HepG2 (cell line): ENCODE measurements around the gene NECAB2. TPM values are rescaled to one million over a fixed set of nuclear protein-coding genes. Genes with fewer than 3 reads are reported as not detected.

Source experiments
- ATAC-seq: fragments of 200-7000 bp; cut with Tn5 transposase; 3 replicates; pipeline ENCODE4 v1.9.1; 2020; ENCODE audit warnings: mild to moderate bottlenecking, moderate library complexity
- BruUV-seq: library from RNA; stranded (reverse); fragments of 400-500 nt; replicated peaks from 2 replicates; lab custom pipeline; 2021; lab: Mats Ljungman, UMichigan
- CTCF ChIA-PET: fragments of 300-600 bp; formaldehyde crosslinking; extraction: SDS; loops from one replicate; lab custom pipeline; 2021; ENCODE audit warnings: low total read pairs, inconsistent platforms, low intra/inter-chr PET ratio; lab: Yijun Ruan, JAX
- POLR2A ChIA-PET: fragments of 350-600 bp; sonication (Branson Sonifier 250); formaldehyde crosslinking; loops from one replicate; lab custom pipeline; 2020; ENCODE audit warnings: antibody characterized with exemption, inconsistent platforms; lab: Yijun Ruan, JAX
- DNase-seq: peaks from one replicate; pipeline ENCODE4 v3.0.0-alpha.2; 2015; ENCODE audit warnings: low spot score
- FAIRE-seq: peaks from 3 replicates; lab custom pipeline; 2011; peaks lifted over from hg19 to GRCh38; lab: Jason Lieb, UNC
- H2AFZ ChIP-seq: one replicate; pipeline ENCODE4 v1.6.1; 2011; ENCODE audit warnings: low read length, inconsistent platforms
- H3K27ac ChIP-seq: fragments of 300-600 bp; 3 replicates; pipeline ENCODE4 v1.8.0; 2011; ENCODE audit warnings: mixed run types, mild to moderate bottlenecking, mixed read lengths, low read length, inconsistent platforms; ENCODE audit not compliant: insufficient read depth; ENCODE audit errors: extremely low read length
- H3K27me3 ChIP-seq, 2 experiments: fragments of 200-600 bp in 1 of 2; 2 replicates in 1 of 2; 3 replicates in 1 of 2; pipeline versions ENCODE4 v1.6.0 to v1.8.0; 2011; ENCODE audit warnings: low read length in 2 of 2, mild to moderate bottlenecking in 2 of 2, moderate library complexity in 2 of 2, inconsistent platforms in 1 of 2; ENCODE audit not compliant: insufficient read depth in 2 of 2, control insufficient read depth in 1 of 2
- H3K36me3 ChIP-seq, 2 experiments: fragments of 200-600 bp in 1 of 2; replicated peaks in 1 of 2; 2 replicates in 1 of 2; 3 replicates in 1 of 2; pipeline versions ENCODE4 v1.5.1 to v1.8.0; 2011; ENCODE audit warnings: low read length in 2 of 2, inconsistent platforms in 1 of 2; ENCODE audit not compliant: insufficient read depth in 2 of 2, control insufficient read depth in 1 of 2
- H3K4me1 ChIP-seq: 2 replicates; pipeline ENCODE4 v1.5.1; 2012; ENCODE audit warnings: low read length, inconsistent platforms; ENCODE audit not compliant: insufficient read depth
- H3K4me2 ChIP-seq: 2 replicates; pipeline ENCODE4 v1.6.0; 2011; ENCODE audit warnings: low read depth, low read length, inconsistent platforms
- H3K4me3 ChIP-seq, 3 experiments: fragments of 200-600 bp in 1 of 3; sonication (generic), shearing (Covaris generic) in 1 of 3; replicated peaks in 1 of 3; 2 replicates each; pipeline ENCODE4 v1.5.1; 2011 to 2016; ENCODE audit warnings: low read length in 3 of 3, inconsistent platforms in 2 of 3, low read depth in 2 of 3, mild to moderate bottlenecking in 2 of 3, control low read depth in 1 of 3, mixed read lengths in 1 of 3; ENCODE audit not compliant: insufficient read depth in 1 of 3
- H3K79me2 ChIP-seq: one replicate; pipeline ENCODE4 v1.6.1; 2011; ENCODE audit warnings: low read length, inconsistent platforms; ENCODE audit not compliant: insufficient read depth
- H3K9ac ChIP-seq: 2 replicates; pipeline ENCODE4 v1.6.0; 2011; ENCODE audit warnings: mild to moderate bottlenecking, low read depth, low read length, inconsistent platforms; ENCODE audit not compliant: insufficient read depth
- H3K9me3 ChIP-seq: 2 replicates; pipeline ENCODE4 v1.5.1; 2012; ENCODE audit warnings: mild to moderate bottlenecking, low read length
- H4K20me1 ChIP-seq: 2 replicates; pipeline ENCODE4 v1.6.0; 2011; ENCODE audit warnings: inconsistent platforms, mild to moderate bottlenecking, low read length, moderate library complexity; ENCODE audit not compliant: insufficient read depth
- AGO2 ChIP-seq: fragments of 200-400 bp; formaldehyde crosslinking; optimal IDR thresholded peaks from 2 replicates; pipeline ENCODE3; 2017; ENCODE audit warnings: mild to moderate bottlenecking, low read depth, low read length, moderate library complexity
- ATAD3A ChIP-seq: sonication (generic); formaldehyde crosslinking; IDR thresholded peaks from 2 replicates; pipeline ENCODE4 v1.4.0; 2020; ENCODE audit warnings: missing genetic modification reagents
- HIVEP1 ChIP-seq: sonication (generic); formaldehyde crosslinking; IDR thresholded peaks from 2 replicates; pipeline ENCODE4 v1.4.0; 2020; ENCODE audit warnings: mild to moderate bottlenecking, missing genetic modification reagents
- KDM5B ChIP-seq: sonication (generic); formaldehyde crosslinking; IDR thresholded peaks from 2 replicates; pipeline ENCODE4 v1.4.0; 2020; ENCODE audit warnings: missing genetic modification reagents, mild to moderate bottlenecking, borderline replicate concordance
- PCBP1 ChIP-seq: fragments of 200-400 bp; formaldehyde crosslinking; IDR thresholded peaks from 2 replicates; pipeline ENCODE4 v1.6.1; 2017; ENCODE audit warnings: mild to moderate bottlenecking, low read depth, low read length, borderline replicate concordance
- POLR2AphosphoS2 ChIP-seq: IDR thresholded peaks from 2 replicates; pipeline ENCODE4 v1.6.1; 2011; ENCODE audit warnings: low read depth, low read length, improper control_type of control experiment
- POLR2G ChIP-seq: fragments of 200-400 bp; formaldehyde crosslinking; IDR thresholded peaks from 2 replicates; pipeline ENCODE4 v1.6.1; 2018; ENCODE audit warnings: mild to moderate bottlenecking, low read depth, low read length, moderate library complexity
- SAFB2 ChIP-seq: sonication (generic); formaldehyde crosslinking; IDR thresholded peaks from 2 replicates; pipeline ENCODE4 v1.5.1; 2020; ENCODE audit warnings: missing genetic modification reagents, low read depth, mild to moderate bottlenecking, borderline replicate concordance
- SALL1 ChIP-seq: sonication (generic); formaldehyde crosslinking; IDR thresholded peaks from 2 replicates; pipeline ENCODE4 v1.8.0; 2022; ENCODE audit warnings: mild to moderate bottlenecking, missing genetic modification reagents
- SNAI1 ChIP-seq: sonication (generic); formaldehyde crosslinking; IDR thresholded peaks from 2 replicates; pipeline ENCODE4 v1.5.0; 2020; ENCODE audit warnings: mild to moderate bottlenecking, missing genetic modification reagents, borderline replicate concordance
- TBX2 ChIP-seq: sonication (generic); formaldehyde crosslinking; IDR thresholded peaks from 2 replicates; pipeline ENCODE4 v1.5.0; 2020; ENCODE audit warnings: missing genetic modification reagents, mild to moderate bottlenecking, borderline replicate concordance
- TP53 ChIP-seq: sonication (generic); formaldehyde crosslinking; conservative IDR thresholded peaks from 2 replicates; pipeline ENCODE4 v1.4.0; 2020; ENCODE audit warnings: missing genetic modification reagents
- ZNF121 ChIP-seq: sonication (generic); formaldehyde crosslinking; IDR thresholded peaks from 2 replicates; pipeline ENCODE4 v1.5.0; 2020; ENCODE audit warnings: mild to moderate bottlenecking, missing genetic modification reagents
- WGBS: methylation state at CpG from one replicate; pipeline ENCODE4 v1.1.6; 2017; ENCODE audit warnings: low lambda C conversion rate; 5-methylcytosine and 5-hydroxymethylcytosine counted together
- in situ Hi-C: cut with HindIII; loops from 2 replicates; pipeline ENCODE4 v1.10.0; 2017; ENCODE audit warnings: low pct_unique_long_range_greater_than_20kb; ENCODE audit not compliant: extremely low pct_ligation_motif_present
- intact Hi-C: fragments of 100-400 bp; cut with micrococcal nuclease; formaldehyde crosslinking; loops from one replicate; pipeline ENCODE4 v1.10.0; 2022; ENCODE audit not compliant: unreplicated experiment
- polyA plus RNA-seq, 8 experiments: library from polyadenylated mRNA; depleted of rRNA in 3 of 8; stranded (reverse) in 7 of 8; unstranded in 1 of 8; fragments of >200 nt; fragmentation: Illumina TruSeq in 4 of 8; extraction: Trizol in 4 of 8; gene quantifications; 2 replicates each; pipeline versions ENCODE4 v1.2.1 to v1.2.3, GENCODE V29; 2011 to 2016; ENCODE audit warnings: low read depth in 4 of 8, missing spikeins in 1 of 8, mixed read lengths in 1 of 8; ENCODE audit not compliant: insufficient read depth in 1 of 8
- total RNA-seq, 5 experiments: library from RNA; depleted of rRNA; stranded (reverse); fragments of >200 nt; fragmentation: Illumina TruSeq; extraction: Trizol; gene quantifications; 2 replicates each; pipeline ENCODE4 v1.2.3, GENCODE V29; 2016; ENCODE audit warnings: low read depth in 1 of 5
- TF ChIP-seq, protein P1 (sequence below): sonication (generic); formaldehyde crosslinking; IDR thresholded peaks from 2 replicates; pipeline ENCODE4 v1.8.1; 2023; ENCODE audit warnings: missing genetic modification reagents, mild to moderate bottlenecking, borderline replicate concordance
- TF ChIP-seq, protein P2 (sequence below): IDR thresholded peaks from 2 replicates; pipeline ENCODE4 v1.6.1; 2016; ENCODE audit warnings: missing compliant biosample characterization, missing genetic modification reagents, borderline replicate concordance

Gene NECAB2
- total and polyA plus RNA-seq, 2 of the 13 experiments (the other 11 are each of a cell fraction or from before 2014, with no cell fraction given), result 0.21 to 0.49 TPM

DNA sequence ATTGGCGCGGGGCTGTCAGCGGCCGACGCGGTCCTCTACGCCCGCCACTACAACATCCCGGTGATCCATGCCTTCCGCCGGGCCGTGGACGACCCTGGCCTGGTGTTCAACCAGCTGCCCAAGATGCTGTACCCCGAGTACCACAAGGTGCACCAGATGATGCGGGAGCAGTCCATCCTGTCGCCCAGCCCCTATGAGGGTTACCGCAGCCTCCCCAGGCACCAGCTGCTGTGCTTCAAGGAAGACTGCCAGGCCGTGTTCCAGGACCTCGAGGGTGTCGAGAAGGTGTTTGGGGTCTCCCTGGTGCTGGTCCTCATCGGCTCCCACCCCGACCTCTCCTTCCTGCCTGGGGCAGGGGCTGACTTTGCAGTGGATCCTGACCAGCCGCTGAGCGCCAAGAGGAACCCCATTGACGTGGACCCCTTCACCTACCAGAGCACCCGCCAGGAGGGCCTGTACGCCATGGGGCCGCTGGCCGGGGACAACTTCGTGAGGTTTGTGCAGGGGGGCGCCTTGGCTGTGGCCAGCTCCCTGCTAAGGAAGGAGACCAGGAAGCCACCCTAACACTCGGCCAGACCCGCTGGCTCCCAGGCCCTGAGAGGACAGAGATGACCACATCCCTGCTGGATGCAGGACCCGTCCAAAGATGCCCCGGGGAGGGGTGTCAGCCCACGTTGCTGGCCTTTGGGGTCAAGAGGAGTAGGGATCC lies 2.4 kb upstream of the NECAB2 start:
- TF ChIP-seq AGO2 (peak; percentile 92), KDM5B (CRISPR knock-in tag) (no peak), TP53 (no peak), TBX2 (CRISPR knock-in tag) (no peak), ATAD3A (CRISPR knock-in tag) (no peak)
- Histone ChIP-seq H3K27me3 (peaks cover 0 to 7% of the 10 kb centered on the region in 2 experiments; a peak in 1 of 5 replicates), H3K4me3 (no peak overlapping the region), H3K4me1 (peaks cover 1% of the 10 kb centered on the region), H4K20me1 (peaks cover 14% of the 10 kb centered on the region; the same call in 1 of the 2 replicates), H3K9me3 (no peaks in the 10 kb centered on the region), H3K36me3 (peaks cover 25 to 46% of the 10 kb centered on the region in 2 experiments; a peak in 4 of 5 replicates), H3K4me2 (no peak overlapping the region), H2AFZ (no peak overlapping the region), H3K9ac (no peak overlapping the region), H3K27ac (no peak overlapping the region), H3K79me2 (no peaks in the 10 kb centered on the region)
- BruUV-seq, result no TSS peak
- ChIA-PET CTCF (no interaction called here), POLR2A (interaction anchor here (2.9 kb wide), 1 partner anchor 12 kb away, joined by 12 read pairs; the partner anchor contains the start of gene OSGIN1)
- in situ Hi-C loops (loop anchor here (25.0 kb wide), 1 partner anchor 222 kb away; the partner anchor contains the start of genes ADAD2 and TAF1C), intact Hi-C loops (no loop called here)
- 94% methylated on average over 31 of the region's 36 CpGs for WGBS
- FAIRE-seq (no peak), DNase-seq (no peak), ATAC-seq (peak; percentile 2)

DNA sequence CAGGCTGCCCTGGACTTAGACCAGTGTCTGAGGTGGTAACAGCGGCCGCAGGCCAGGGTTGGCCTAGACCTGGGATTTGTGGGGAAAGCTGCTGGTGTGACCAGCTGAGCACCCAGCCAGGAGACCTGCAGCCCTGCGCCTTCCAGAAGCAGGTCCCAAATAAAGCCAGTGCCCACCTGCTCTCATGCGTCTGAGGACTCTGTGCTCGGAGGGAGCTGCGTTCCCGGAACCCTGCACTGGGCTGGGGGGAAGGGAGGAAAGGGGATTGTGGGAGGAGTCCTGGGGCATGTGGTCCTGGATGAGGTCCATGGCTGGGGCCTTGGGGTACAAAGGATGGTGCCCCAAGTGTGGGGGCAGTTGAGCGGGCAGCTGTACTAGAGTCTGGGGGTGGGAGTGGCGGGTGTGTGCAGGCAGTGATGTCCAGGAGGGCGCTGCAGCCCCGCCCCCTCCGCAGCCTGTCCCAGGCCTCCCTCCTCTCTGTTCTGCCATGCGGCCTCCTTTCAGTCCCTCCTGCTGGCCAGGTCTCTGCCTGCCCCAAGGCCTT lies 1.8 kb upstream of the NECAB2 start:
- Histone ChIP-seq H3K27me3 (peaks cover 1 to 10% of the 10 kb centered on the region in 2 experiments; a peak in 4 of 5 replicates), H3K4me2 (no peak overlapping the region), H3K36me3 (peaks cover 20 to 40% of the 10 kb centered on the region in 2 experiments; a peak in 4 of 5 replicates), H3K9me3 (no peaks in the 10 kb centered on the region), H4K20me1 (peaks cover 14% of the 10 kb centered on the region; the same call in 1 of the 2 replicates), H2AFZ (no peak overlapping the region), H3K4me3 (no peak overlapping the region), H3K4me1 (peaks cover 8% of the 10 kb centered on the region), H3K79me2 (no peaks in the 10 kb centered on the region), H3K27ac (no peak overlapping the region), H3K9ac (no peak overlapping the region)
- intact Hi-C loops, result no loop called here
- ChIA-PET POLR2A (no interaction called here), CTCF (no interaction called here)
- no peak for FAIRE-seq
- DNase-seq, result no peak
- peak; percentile 17 for ATAC-seq
- in situ Hi-C loops, result loop anchor here (25.0 kb wide), 1 partner anchor 221 kb away; the partner anchor contains the start of genes ADAD2 and TAF1C
- BruUV-seq, result no TSS peak
- over 99% methylated on average over 9 of the region's 13 CpGs for WGBS
- TF ChIP-seq, protein P1, sequence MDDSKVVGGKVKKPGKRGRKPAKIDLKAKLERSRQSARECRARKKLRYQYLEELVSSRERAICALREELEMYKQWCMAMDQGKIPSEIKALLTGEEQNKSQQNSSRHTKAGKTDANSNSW, result no peak
- peak; percentile 76 for TF ChIP-seq AGO2
- 0 out of 2 replicates have a peak, but pooled peaks have one; percentile 38 for TF ChIP-seq POLR2AphosphoS2
- no peak for TF ChIP-seq SAFB2 (CRISPR knock-in tag)
- TF ChIP-seq SNAI1 (CRISPR knock-in tag), result no peak
- no peak for TF ChIP-seq ZNF121 (CRISPR knock-in tag)
- TF ChIP-seq POLR2G, result peak; percentile 34; the same call in 1 of the 2 replicates
- no peak for TF ChIP-seq SALL1
- TF ChIP-seq, protein P2, sequence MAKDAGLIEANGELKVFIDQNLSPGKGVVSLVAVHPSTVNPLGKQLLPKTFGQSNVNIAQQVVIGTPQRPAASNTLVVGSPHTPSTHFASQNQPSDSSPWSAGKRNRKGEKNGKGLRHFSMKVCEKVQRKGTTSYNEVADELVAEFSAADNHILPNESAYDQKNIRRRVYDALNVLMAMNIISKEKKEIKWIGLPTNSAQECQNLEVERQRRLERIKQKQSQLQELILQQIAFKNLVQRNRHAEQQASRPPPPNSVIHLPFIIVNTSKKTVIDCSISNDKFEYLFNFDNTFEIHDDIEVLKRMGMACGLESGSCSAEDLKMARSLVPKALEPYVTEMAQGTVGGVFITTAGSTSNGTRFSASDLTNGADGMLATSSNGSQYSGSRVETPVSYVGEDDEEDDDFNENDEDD (CRISPR knock-in tag), result no peak
- no peak for TF ChIP-seq HIVEP1 (CRISPR knock-in tag)
- TF ChIP-seq PCBP1, result 0 out of 2 replicates have a peak, but pooled peaks have one; percentile 52
